GM23338 (cell line): ENCODE data around the gene SLC25A30. TPM values are rescaled to one million over a fixed set of nuclear protein-coding genes. Genes with fewer than 3 reads are reported as not detected.

Source experiments
- ATAC-seq: fragments of 200-7000 bp; cut with Tn5 transposase; 3 replicates; pipeline ENCODE4 v1.9.1; 2020
- DNase-seq: peaks from one replicate; pipeline ENCODE4 v3.0.0-alpha.2; 2015; ENCODE audit warnings: low spot score
- H2AFZ ChIP-seq: fragments of 200-600 bp; sonication (generic); 2 replicates; pipeline ENCODE4 v1.8.0; 2016; ENCODE audit warnings: antibody characterized with exemption, mild to moderate bottlenecking, moderate library complexity
- H3F3A ChIP-seq: fragments of 200-600 bp; sonication (generic); replicated peaks from 2 replicates; pipeline ENCODE4 v1.8.0; 2017; ENCODE audit warnings: antibody characterized with exemption, mixed run types, low read depth
- H3K27ac ChIP-seq: fragments of 200-600 bp; sonication (generic); 2 replicates; pipeline ENCODE4 v1.6.1; 2016; ENCODE audit warnings: low read depth
- H3K27me3 ChIP-seq: fragments of 200-600 bp; sonication (generic); 2 replicates; pipeline ENCODE4 v1.8.0; 2016; ENCODE audit warnings: mild to moderate bottlenecking, mixed run types, moderate library complexity; ENCODE audit not compliant: insufficient read depth
- H3K36me3 ChIP-seq: fragments of 200-600 bp; sonication (generic); 2 replicates; pipeline ENCODE4 v1.8.0; 2016; ENCODE audit warnings: mild to moderate bottlenecking; ENCODE audit not compliant: insufficient read depth
- H3K4me1 ChIP-seq: fragments of 200-600 bp; sonication (generic); 2 replicates; pipeline ENCODE4 v1.8.0; 2016; ENCODE audit warnings: mild to moderate bottlenecking, moderate library complexity; ENCODE audit not compliant: insufficient read depth
- H3K4me2 ChIP-seq: fragments of 200-600 bp; sonication (generic); 2 replicates; pipeline ENCODE4 v1.7.1; 2017; ENCODE audit warnings: mixed run types
- H3K4me3 ChIP-seq: fragments of 200-600 bp; sonication (generic); 2 replicates; pipeline ENCODE4 v1.6.1; 2016; ENCODE audit warnings: mixed run types
- H3K79me2 ChIP-seq: fragments of 200-600 bp; sonication (generic); replicated peaks from 2 replicates; pipeline ENCODE4 v1.8.0; 2017; ENCODE audit warnings: mild to moderate bottlenecking; ENCODE audit not compliant: insufficient read depth
- H3K9me2 ChIP-seq: fragments of 200-600 bp; sonication (generic); 2 replicates; pipeline ENCODE4 v1.8.0; 2017; ENCODE audit not compliant: insufficient read depth
- H4K20me1 ChIP-seq: fragments of 200-600 bp; sonication (generic); replicated peaks from 2 replicates; pipeline ENCODE4 v1.8.0; 2017; ENCODE audit warnings: mild to moderate bottlenecking; ENCODE audit not compliant: insufficient read depth
- H3K27ac Mint-ChIP-seq: 2 replicates; pipeline ENCODE4 v1.8.0; 2020; ENCODE audit warnings: inconsistent platforms, mild to moderate bottlenecking, moderate library complexity, mixed read lengths
- H3K27me3 Mint-ChIP-seq: 3 replicates; pipeline ENCODE4 v1.8.0; 2022; ENCODE audit warnings: low read depth, mild to moderate bottlenecking, moderate library complexity, mixed read lengths, inconsistent platforms; ENCODE audit not compliant: insufficient read depth, poor library complexity
- H3K36me3 Mint-ChIP-seq: 3 replicates; pipeline ENCODE4 v1.8.0; 2021; ENCODE audit warnings: low read depth, mild to moderate bottlenecking, inconsistent platforms, moderate library complexity, mixed read lengths
- H3K4me1 Mint-ChIP-seq: 3 replicates; pipeline ENCODE4 v1.8.0; 2020; ENCODE audit warnings: mild to moderate bottlenecking, inconsistent platforms, mixed read lengths
- H3K4me3 Mint-ChIP-seq: 3 replicates; pipeline ENCODE4 v1.8.0; 2021; ENCODE audit warnings: moderate library complexity, mild to moderate bottlenecking, inconsistent platforms, mixed read lengths
- H3K9me3 Mint-ChIP-seq: 3 replicates; pipeline ENCODE4 v1.8.0; 2020; ENCODE audit warnings: moderate library complexity, mild to moderate bottlenecking, inconsistent platforms, mixed read lengths
- ETS1 ChIP-seq: IDR thresholded peaks from 2 replicates; pipeline ENCODE4 v1.6.1; 2016; ENCODE audit warnings: antibody characterized with exemption
- EZH2 ChIP-seq: fragments of 200-600 bp; sonication (generic); IDR thresholded peaks from one replicate; pipeline ENCODE4 v1.8.0; 2017; ENCODE audit warnings: antibody characterized with exemption, mild to moderate bottlenecking, low read depth; ENCODE audit not compliant: unreplicated experiment
- JUNB ChIP-seq: IDR thresholded peaks from one replicate; pipeline ENCODE4 v1.6.1; 2016; ENCODE audit warnings: antibody characterized with exemption; ENCODE audit not compliant: unreplicated experiment
- NANOG ChIP-seq: IDR thresholded peaks from 2 replicates; pipeline ENCODE4 v1.6.1; 2016; ENCODE audit warnings: antibody characterized with exemption, borderline replicate concordance
- POLR2AphosphoS5 ChIP-seq: IDR thresholded peaks from 2 replicates; pipeline ENCODE4 v1.6.1; 2016; ENCODE audit warnings: antibody characterized with exemption, low read depth
- REST ChIP-seq: IDR thresholded peaks from one replicate; pipeline ENCODE4 v1.6.1; 2018; ENCODE audit warnings: antibody characterized with exemption; ENCODE audit not compliant: unreplicated experiment
- STAT1 ChIP-seq: IDR thresholded peaks from one replicate; pipeline ENCODE4 v1.6.1; 2016; ENCODE audit warnings: antibody characterized with exemption; ENCODE audit not compliant: unreplicated experiment
- ZNF114 ChIP-seq: fragments of 250-450 bp; sonication (Bioruptor Pico); IDR thresholded peaks from 2 replicates; pipeline ENCODE4 v1.5.0; 2020; ENCODE audit warnings: mild to moderate bottlenecking, moderate library complexity
- ZNF462 ChIP-seq: fragments of 250-450 bp; sonication (Bioruptor Pico); IDR thresholded peaks from 2 replicates; pipeline ENCODE4 v1.5.0; 2020; ENCODE audit warnings: mild to moderate bottlenecking, moderate library complexity
- polyA plus RNA-seq: library from polyadenylated mRNA; unstranded; fragments of >200 nt; fragmentation: Nextera tagmentation; extraction: Ambion mirVana; gene quantifications from 2 replicates; pipeline ENCODE4 v1.2.1, GENCODE V29; 2016
- total RNA-seq: library from RNA; depleted of rRNA; stranded (reverse); fragments of >200 nt; shearing (Covaris generic); gene quantifications from 2 replicates; pipeline ENCODE4 v1.2.3, GENCODE V29; 2014

Gene SLC25A30
- total and polyA plus RNA-seq, 2 experiments from 2014 or later, result 2.0 to 7.5 TPM

GRCh38 chr13:45365558-45365885 lies 52.7 kb downstream of the SLC25A30 start (continued):
- no peak for TF ChIP-seq REST

GRCh38 chr13:45364876-45365557 lies 53.2 kb downstream of the SLC25A30 start:
- H3K4me1 ChIP-seq, result peaks cover 7% of the 10 kb centered on the region; the same call in 1 of the 2 replicates
- Mint-ChIP-seq H3K27me3 (peaks cover 6% of the 10 kb centered on the region), H3K27ac (no peak overlapping the region), H3K4me1 (peaks cover 28% of the 10 kb centered on the region), H3K4me3 (no peak overlapping the region), H3K36me3 (peaks cover 24% of the 10 kb centered on the region; the same call in 2 of the 3 replicates), H3K9me3 (peaks cover 4% of the 10 kb centered on the region; the same call in 2 of the 3 replicates)
- H3K4me3 ChIP-seq, result no peak overlapping the region
- no peaks in the 10 kb centered on the region for H3K79me2 ChIP-seq
- no peaks in the 10 kb centered on the region for H3K36me3 ChIP-seq
- ATAC-seq (no peak), DNase-seq (no peak)
- H3F3A ChIP-seq, result peaks cover 6% of the 10 kb centered on the region; the same call in 1 of the 2 replicates
- H3K27ac ChIP-seq, result 0 out of 2 replicates have a peak overlapping the region, but pooled peaks have one; percentile 55
- no peaks in the 10 kb centered on the region for H4K20me1 ChIP-seq
- H3K4me2 ChIP-seq, result no peak overlapping the region
- H3K9me2 ChIP-seq, result no peaks in the 10 kb centered on the region
- H2AFZ ChIP-seq, result no peak overlapping the region
- H3K27me3 ChIP-seq, result no peaks in the 10 kb centered on the region
- TF ChIP-seq EZH2 (no peak), JUNB (no peak), STAT1 (no peak), NANOG (no peak), ETS1 (no peak), POLR2AphosphoS5 (no peak), REST (no peak), ZNF462 (CRISPR knock-in tag) (no peak), ZNF114 (CRISPR knock-in tag) (no peak)
